Smooth muscle cell (in vitro differentiated cells): ENCODE results near the gene CAMSAP1. TPM values are rescaled to one million over a fixed set of nuclear protein-coding genes. Genes with fewer than 3 reads are reported as not detected.

ENCODE experiments used
- DNase-seq: peaks from one replicate; lab custom pipeline; 2025; ENCODE audit not compliant: unreplicated experiment; lab: John Stamatoyannopoulos, UW
- H2AFZ ChIP-seq: fragments of 200-600 bp; sonication (generic); 2 replicates; pipeline ENCODE4 v1.6.0; 2016; ENCODE audit warnings: antibody characterized with exemption, low read depth, mild to moderate bottlenecking
- H3F3A ChIP-seq: fragments of 200-600 bp; sonication (generic); 2 replicates; pipeline ENCODE4 v1.6.0; 2017; ENCODE audit warnings: antibody characterized with exemption, low read depth
- H3K27ac ChIP-seq: fragments of 200-600 bp; sonication (generic); 2 replicates; pipeline ENCODE4 v1.5.1; 2016; ENCODE audit warnings: low read depth, mild to moderate bottlenecking
- H3K27me3 ChIP-seq: fragments of 200-600 bp; sonication (generic); 2 replicates; pipeline ENCODE4 v1.6.1; 2016; ENCODE audit warnings: low read depth, mild to moderate bottlenecking
- H3K36me3 ChIP-seq: fragments of 200-600 bp; sonication (generic); 2 replicates; pipeline ENCODE4 v1.5.1; 2016; ENCODE audit warnings: low read depth
- H3K4me1 ChIP-seq: fragments of 200-600 bp; sonication (generic); 2 replicates; pipeline ENCODE4 v1.5.1; 2016; ENCODE audit warnings: low read depth
- H3K4me2 ChIP-seq: fragments of 200-600 bp; sonication (generic); 2 replicates; pipeline ENCODE4 v1.6.0; 2016; ENCODE audit warnings: mild to moderate bottlenecking
- H3K4me3 ChIP-seq: fragments of 200-600 bp; sonication (generic); 2 replicates; pipeline ENCODE4 v1.5.1; 2016; ENCODE audit warnings: mild to moderate bottlenecking
- H3K79me2 ChIP-seq: fragments of 200-600 bp; sonication (generic); 2 replicates; pipeline ENCODE4 v1.6.0; 2016; ENCODE audit warnings: low read depth, mild to moderate bottlenecking
- H3K9ac ChIP-seq: fragments of 200-600 bp; sonication (generic); 2 replicates; pipeline ENCODE4 v1.6.0; 2016; ENCODE audit warnings: low read depth
- H3K9me3 ChIP-seq: fragments of 200-600 bp; sonication (generic); replicated peaks from 2 replicates; pipeline ENCODE4 v1.5.1; 2016; ENCODE audit warnings: low read depth
- H4K20me1 ChIP-seq: fragments of 200-600 bp; sonication (generic); 2 replicates; pipeline ENCODE4 v1.6.0; 2016; ENCODE audit warnings: low read depth
- WGBS: methylation state at CpG from one replicate; pipeline ENCODE4 v1.1.7; 2016; ENCODE audit warnings: low lambda C conversion rate; 5-methylcytosine and 5-hydroxymethylcytosine counted together
- polyA plus RNA-seq: library from polyadenylated mRNA; unstranded; fragments of >200 nt; fragmentation: Nextera tagmentation; extraction: Ambion mirVana; gene quantifications from 2 replicates; pipeline ENCODE4 v1.2.1, GENCODE V29; 2016
- total RNA-seq: library from RNA; depleted of rRNA; stranded (reverse); fragments of >200 nt; gene quantifications from 2 replicates; pipeline ENCODE4 v1.2.3, GENCODE V29; 2014
- TF ChIP-seq, protein P1 (sequence below): fragments of 200-600 bp; sonication (generic); IDR thresholded peaks from 2 replicates; pipeline ENCODE4 v1.5.1; 2017; ENCODE audit warnings: borderline replicate concordance, mild to moderate bottlenecking, antibody characterized with exemption; ENCODE audit not compliant: insufficient read depth, poor library complexity, severe bottlenecking

The CAMSAP1 gene
- total and polyA plus RNA-seq, 2 experiments from 2014 or later, result 5.4 to 17.8 TPM

DNA sequence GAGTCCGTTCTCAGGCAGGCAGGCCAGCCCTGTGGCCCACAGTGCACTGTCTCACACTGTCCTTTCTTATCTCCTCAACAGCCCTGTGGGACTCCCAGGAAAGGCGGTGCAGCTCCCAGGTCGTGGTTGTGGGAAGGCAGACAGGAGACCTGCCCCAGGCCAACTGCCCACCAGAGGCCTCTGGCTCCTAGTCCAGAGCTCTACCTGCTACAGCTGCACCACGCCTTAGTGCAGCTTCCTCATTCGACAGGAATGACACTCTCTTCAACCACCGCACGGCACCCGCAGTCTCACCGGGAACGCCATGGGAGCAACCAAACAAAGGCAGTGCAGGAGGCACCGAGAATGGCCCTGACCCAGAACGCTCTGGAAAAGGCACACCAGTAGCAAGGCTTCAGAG lies 25.3 kb downstream of the CAMSAP1 start:
- H3K36me3 ChIP-seq, result no peaks in the 10 kb centered on the region
- H3F3A ChIP-seq, result peaks cover 6% of the 10 kb centered on the region
- H3K4me1 ChIP-seq, result peaks cover 24% of the 10 kb centered on the region
- no peaks in the 10 kb centered on the region for H3K9me3 ChIP-seq
- H3K79me2 ChIP-seq, result peaks cover 88% of the 10 kb centered on the region
- H3K27me3 ChIP-seq, result no peaks in the 10 kb centered on the region
- no peak overlapping the region for H3K4me3 ChIP-seq
- TF ChIP-seq, protein P1, sequence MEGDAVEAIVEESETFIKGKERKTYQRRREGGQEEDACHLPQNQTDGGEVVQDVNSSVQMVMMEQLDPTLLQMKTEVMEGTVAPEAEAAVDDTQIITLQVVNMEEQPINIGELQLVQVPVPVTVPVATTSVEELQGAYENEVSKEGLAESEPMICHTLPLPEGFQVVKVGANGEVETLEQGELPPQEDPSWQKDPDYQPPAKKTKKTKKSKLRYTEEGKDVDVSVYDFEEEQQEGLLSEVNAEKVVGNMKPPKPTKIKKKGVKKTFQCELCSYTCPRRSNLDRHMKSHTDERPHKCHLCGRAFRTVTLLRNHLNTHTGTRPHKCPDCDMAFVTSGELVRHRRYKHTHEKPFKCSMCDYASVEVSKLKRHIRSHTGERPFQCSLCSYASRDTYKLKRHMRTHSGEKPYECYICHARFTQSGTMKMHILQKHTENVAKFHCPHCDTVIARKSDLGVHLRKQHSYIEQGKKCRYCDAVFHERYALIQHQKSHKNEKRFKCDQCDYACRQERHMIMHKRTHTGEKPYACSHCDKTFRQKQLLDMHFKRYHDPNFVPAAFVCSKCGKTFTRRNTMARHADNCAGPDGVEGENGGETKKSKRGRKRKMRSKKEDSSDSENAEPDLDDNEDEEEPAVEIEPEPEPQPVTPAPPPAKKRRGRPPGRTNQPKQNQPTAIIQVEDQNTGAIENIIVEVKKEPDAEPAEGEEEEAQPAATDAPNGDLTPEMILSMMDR, result no peak
- 81% methylated on average over 12 of the region's 12 CpGs for WGBS
- H3K27ac ChIP-seq, result no peak overlapping the region
- peaks cover 100% of the 10 kb centered on the region for H4K20me1 ChIP-seq
- no peak overlapping the region for H3K9ac ChIP-seq
- no peak overlapping the region for H3K4me2 ChIP-seq
- no peak overlapping the region for H2AFZ ChIP-seq
- no peak for DNase-seq

DNA sequence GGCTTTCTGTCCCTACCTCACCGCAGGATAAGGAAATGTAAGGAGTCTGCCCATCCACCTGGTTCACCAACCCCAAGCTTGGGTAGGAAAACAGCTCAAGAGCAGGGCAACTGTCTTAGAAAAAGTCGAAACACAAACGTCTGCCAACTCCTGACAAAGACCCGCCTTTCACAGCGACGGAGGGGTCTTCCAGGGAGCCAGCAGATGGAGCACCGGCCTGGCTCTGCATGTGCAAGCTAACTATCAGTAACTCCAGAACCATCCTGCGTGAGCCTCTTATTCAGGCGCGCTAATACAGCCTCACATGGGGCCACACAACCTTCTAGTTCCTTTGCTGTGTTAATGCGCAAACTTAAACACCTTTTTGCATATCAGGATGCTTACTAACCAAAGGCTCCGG lies 26.9 kb downstream of the CAMSAP1 start:
- Histone ChIP-seq H3K4me1 (peaks cover 11% of the 10 kb centered on the region), H3K36me3 (no peaks in the 10 kb centered on the region), H3K9ac (no peak overlapping the region), H4K20me1 (peaks cover 100% of the 10 kb centered on the region), H3K27ac (no peak overlapping the region), H2AFZ (no peak overlapping the region), H3K79me2 (peaks cover 93% of the 10 kb centered on the region), H3K27me3 (no peaks in the 10 kb centered on the region), H3K4me2 (no peak overlapping the region), H3K4me3 (no peak overlapping the region), H3K9me3 (no peaks in the 10 kb centered on the region), H3F3A (peaks cover 6% of the 10 kb centered on the region)
- WGBS, result 91% methylated on average over 12 of the region's 12 CpGs
- TF ChIP-seq, protein P1, result no peak
- no peak for DNase-seq

DNA sequence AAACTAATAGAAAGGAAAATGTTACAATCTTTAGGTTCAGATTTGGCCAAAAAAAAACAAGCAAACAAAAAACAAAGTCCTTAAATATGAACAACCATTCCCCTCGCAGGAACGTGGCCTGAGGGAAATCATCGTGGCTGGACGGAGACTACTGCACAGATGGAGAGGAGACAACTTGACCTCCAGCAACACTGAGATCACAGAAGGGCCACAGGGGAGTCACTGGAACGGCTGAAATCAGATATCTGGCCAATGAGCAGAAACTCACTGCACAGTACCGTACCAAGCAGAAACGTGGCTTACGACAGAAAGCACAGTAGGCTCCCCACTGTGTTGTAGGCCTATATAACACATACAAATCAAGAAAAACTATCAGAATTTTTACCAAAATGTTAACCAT lies 27.7 kb downstream of the CAMSAP1 start:
- Histone ChIP-seq H3K4me1 (peaks cover 3% of the 10 kb centered on the region), H3K4me2 (no peak overlapping the region), H2AFZ (no peak overlapping the region), H3K27me3 (no peaks in the 10 kb centered on the region), H3K36me3 (no peaks in the 10 kb centered on the region), H3K79me2 (peaks cover 94% of the 10 kb centered on the region), H3F3A (peaks cover 3% of the 10 kb centered on the region), H3K9me3 (no peaks in the 10 kb centered on the region), H4K20me1 (peaks cover 100% of the 10 kb centered on the region), H3K9ac (no peak overlapping the region), H3K27ac (no peak overlapping the region), H3K4me3 (no peak overlapping the region)
- 85% methylated on average over 8 of the region's 8 CpGs for WGBS
- TF ChIP-seq, protein P1, result no peak
- DNase-seq, result no peak

DNA sequence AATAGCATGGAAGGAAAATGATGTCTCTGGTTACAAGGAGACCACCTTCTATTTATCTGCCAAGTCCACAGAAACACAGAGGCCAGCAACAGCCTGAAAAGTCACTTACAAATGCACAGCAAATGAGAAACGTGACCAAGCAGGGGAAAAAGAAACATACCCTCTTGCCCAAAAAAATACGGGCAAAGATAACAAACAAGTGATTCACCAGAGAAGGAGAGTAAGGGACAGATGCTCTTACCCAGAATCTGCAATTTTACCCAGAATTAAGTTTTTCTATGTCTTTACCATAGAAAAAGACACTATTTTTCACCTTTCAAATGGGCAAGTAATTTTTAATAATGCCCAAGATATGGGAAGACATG lies 28.1 kb downstream of the CAMSAP1 start:
- no peak overlapping the region for H3K4me2 ChIP-seq
- H3K27ac ChIP-seq, result no peak overlapping the region
- WGBS, result 71% methylated on average over 2 of the region's 2 CpGs
- no peaks in the 10 kb centered on the region for H3F3A ChIP-seq
- H3K9me3 ChIP-seq, result no peaks in the 10 kb centered on the region
- no peak overlapping the region for H3K9ac ChIP-seq
- TF ChIP-seq, protein P1, result no peak
- no peaks in the 10 kb centered on the region for H3K36me3 ChIP-seq
- no peaks in the 10 kb centered on the region for H3K27me3 ChIP-seq
- no peak overlapping the region for H2AFZ ChIP-seq
- DNase-seq, result no peak
- no peak overlapping the region for H3K4me3 ChIP-seq
- H3K79me2 ChIP-seq, result peaks cover 96% of the 10 kb centered on the region
- peaks cover 100% of the 10 kb centered on the region for H4K20me1 ChIP-seq
- H3K4me1 ChIP-seq, result no peaks in the 10 kb centered on the region
